GM12873 (cell line): ENCODE data around the gene RHEX.

Experiments used
- TF ChIP-seq, protein P1 (sequence below): IDR thresholded peaks from 2 replicates; pipeline ENCODE4 v1.5.1; 2012; ENCODE audit warnings: low read depth, mild to moderate bottlenecking, moderate library complexity, low read length, control low read depth; ENCODE audit not compliant: insufficient read depth; ENCODE audit errors: missing control alignments

Gene RHEX

DNA sequence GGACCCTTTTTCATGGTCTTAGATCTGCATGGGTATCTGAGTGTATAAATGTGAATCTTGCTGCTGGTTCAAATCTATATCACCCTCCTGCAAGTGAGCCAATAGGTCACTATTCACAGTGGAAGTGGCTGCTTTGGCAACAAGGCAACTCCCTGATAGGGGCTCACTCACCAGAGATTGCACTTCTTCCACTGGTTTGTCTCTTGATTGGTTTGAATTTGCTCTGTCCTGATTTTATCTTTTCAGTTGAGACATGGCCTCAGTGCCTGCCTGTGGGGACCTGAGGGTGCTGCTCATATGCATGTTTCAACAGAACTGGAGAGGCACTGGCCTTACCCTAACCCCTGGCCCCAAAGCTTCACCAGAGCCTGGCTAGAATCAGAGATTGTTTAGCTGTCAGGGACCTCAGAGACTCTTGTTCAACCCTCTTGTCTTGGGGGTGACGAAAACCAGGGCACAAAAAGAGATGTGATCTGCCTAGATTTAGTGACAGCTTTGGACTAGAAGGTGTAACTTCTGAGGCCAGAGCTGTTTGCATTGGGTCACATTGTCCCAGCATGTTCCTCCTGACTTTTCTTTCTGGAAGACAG is 47.3 kb downstream of the RHEX start:
- TF ChIP-seq, protein P1, sequence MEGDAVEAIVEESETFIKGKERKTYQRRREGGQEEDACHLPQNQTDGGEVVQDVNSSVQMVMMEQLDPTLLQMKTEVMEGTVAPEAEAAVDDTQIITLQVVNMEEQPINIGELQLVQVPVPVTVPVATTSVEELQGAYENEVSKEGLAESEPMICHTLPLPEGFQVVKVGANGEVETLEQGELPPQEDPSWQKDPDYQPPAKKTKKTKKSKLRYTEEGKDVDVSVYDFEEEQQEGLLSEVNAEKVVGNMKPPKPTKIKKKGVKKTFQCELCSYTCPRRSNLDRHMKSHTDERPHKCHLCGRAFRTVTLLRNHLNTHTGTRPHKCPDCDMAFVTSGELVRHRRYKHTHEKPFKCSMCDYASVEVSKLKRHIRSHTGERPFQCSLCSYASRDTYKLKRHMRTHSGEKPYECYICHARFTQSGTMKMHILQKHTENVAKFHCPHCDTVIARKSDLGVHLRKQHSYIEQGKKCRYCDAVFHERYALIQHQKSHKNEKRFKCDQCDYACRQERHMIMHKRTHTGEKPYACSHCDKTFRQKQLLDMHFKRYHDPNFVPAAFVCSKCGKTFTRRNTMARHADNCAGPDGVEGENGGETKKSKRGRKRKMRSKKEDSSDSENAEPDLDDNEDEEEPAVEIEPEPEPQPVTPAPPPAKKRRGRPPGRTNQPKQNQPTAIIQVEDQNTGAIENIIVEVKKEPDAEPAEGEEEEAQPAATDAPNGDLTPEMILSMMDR = no peak

DNA sequence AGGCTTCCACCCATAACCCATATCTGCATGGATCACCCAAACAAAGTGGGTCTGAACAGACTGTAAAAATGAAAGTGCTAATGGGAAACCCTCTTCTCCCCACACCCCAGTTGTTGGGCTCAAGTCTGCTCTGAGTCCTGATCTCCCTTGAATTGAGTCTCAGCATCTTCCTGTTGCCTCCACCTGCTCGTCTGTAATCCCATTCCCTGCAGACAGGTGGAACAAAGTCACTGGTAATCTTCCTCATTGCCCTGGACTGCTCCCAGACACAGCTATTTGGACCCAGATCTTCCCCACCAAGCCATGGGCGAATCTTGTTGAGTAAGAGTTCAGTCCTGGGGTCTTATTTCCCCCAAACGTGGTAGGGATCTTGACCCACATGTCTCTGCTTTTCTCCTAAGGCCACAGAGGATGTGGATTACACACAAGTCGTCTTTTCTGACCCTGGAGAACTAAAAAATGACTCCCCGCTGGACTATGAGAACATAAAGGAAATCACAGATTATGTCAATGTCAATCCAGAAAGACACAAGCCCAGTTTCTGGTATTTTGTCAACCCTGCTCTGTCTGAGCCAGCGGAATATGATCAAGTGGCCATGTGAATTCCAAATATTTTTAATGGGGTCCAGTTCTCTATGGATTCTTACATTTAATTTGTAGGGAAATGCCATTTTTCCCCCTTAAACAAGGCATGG is 48.5 kb downstream of the RHEX start:
- TF ChIP-seq, protein P1 = no peak

DNA sequence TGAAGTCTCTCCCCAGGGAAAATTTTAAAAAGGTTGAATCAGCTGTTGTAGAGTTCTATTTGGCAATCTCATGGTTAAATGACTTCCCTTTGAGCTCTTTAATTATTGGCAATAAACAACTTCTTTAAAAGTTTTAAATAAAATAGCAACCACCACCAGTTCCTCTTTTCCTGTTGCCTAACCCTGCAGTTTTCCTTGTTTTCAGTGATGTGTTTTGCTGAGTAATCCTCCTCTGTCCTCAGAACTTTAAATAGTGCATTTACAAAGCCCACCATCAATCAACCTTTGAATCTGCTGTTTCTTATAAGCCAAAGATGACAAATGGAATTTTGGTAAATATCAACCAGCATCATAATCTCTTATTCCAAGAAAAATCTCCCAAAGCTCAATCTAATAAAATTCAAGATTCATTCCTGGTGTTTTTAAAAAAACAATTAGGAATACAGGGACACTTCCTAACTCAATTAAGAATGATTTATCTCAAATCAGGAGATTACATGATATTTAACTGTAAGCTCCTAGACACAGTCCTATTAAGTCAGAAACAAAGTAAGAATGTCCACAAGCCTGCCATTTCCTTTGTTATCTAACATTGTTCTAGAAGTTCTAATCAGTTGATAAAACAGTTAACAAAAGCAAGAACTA is 49.4 kb downstream of the RHEX start:
- TF ChIP-seq, protein P1 = no peak

DNA sequence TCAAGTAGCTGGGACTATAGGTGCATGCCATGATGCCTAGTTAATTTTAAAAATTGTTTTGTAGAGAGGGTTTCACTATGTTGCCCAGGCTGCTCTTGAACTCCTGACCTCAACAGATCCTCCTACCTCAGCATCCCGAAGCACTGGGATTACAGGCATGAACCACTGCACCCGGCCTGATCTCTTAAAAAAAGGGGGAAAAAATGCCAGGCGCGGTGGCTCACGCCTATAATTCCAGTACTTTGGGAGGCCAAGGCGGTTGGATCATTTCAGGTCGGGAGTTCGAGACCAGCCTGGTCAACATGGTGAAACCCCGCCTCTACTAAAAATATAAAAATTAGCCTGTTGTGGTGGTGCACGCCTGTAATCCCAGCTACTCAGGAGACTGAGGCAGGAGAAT is 51.0 kb downstream of the RHEX start:
- TF ChIP-seq, protein P1 = no peak

GRCh38 chr1:206105464-206105995 is 52.6 kb downstream of the RHEX start:
- TF ChIP-seq, protein P1 = no peak

- TF ChIP-seq, protein P1 = peak; percentile 89
Observed at GRCh38 chr1:206106328-206107167, 53.6 kb downstream of the RHEX start.
